Hepatocyte (in vitro differentiated cells): Measurements from ENCODE around the gene GTSE1.

ENCODE experiments used
- EZH2 ChIP-seq: fragments of 200-600 bp; sonication (generic); IDR thresholded peaks from 2 replicates; pipeline ENCODE4 v1.6.1; 2016; ENCODE audit warnings: antibody characterized with exemption, mild to moderate bottlenecking, borderline replicate concordance
- EZH2phosphoT487 ChIP-seq: fragments of 200-600 bp; sonication (generic); IDR thresholded peaks from one replicate; pipeline ENCODE4 v1.6.1; 2018; ENCODE audit warnings: antibody characterized with exemption, mild to moderate bottlenecking, low read depth, moderate library complexity; ENCODE audit not compliant: unreplicated experiment, severe bottlenecking
- TF ChIP-seq, protein P1 (sequence below): fragments of 200-600 bp; sonication (generic); IDR thresholded peaks from 2 replicates; pipeline ENCODE4 v1.5.1; 2016; ENCODE audit warnings: antibody characterized with exemption, mild to moderate bottlenecking; ENCODE audit not compliant: poor library complexity

DNA sequence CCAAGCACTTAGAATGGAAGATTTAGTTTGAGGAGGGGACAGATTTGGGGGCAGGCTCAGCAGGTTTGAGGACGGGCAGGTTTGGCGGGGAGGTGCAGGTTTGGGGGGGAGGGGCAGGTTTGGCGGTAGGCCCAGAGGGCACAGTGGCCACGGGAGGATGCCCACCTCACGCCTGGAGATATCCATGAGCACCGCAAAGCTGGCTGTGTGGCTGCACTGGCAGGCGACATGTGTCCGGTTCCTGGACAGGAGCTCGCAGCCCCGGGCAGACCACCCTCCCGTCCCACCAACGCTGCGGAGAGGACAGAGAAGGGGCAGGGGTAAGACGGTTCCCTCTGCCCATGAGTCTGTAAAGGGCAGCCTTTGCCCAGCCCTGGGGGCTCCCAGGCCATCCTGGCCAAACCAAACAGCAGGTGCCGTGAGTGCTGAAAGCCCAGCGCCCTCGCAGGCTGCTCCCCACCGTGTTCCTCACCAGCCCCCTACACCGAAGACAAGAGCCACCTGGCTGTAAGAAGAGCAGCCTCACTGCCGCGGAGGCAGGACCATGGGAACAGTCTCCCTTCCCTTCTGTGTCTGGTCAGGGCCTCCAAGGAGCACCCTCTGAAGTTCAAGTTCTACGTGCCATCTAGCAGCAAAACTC, 81.9 kb downstream of the GTSE1 start:
- TF ChIP-seq, protein P1, sequence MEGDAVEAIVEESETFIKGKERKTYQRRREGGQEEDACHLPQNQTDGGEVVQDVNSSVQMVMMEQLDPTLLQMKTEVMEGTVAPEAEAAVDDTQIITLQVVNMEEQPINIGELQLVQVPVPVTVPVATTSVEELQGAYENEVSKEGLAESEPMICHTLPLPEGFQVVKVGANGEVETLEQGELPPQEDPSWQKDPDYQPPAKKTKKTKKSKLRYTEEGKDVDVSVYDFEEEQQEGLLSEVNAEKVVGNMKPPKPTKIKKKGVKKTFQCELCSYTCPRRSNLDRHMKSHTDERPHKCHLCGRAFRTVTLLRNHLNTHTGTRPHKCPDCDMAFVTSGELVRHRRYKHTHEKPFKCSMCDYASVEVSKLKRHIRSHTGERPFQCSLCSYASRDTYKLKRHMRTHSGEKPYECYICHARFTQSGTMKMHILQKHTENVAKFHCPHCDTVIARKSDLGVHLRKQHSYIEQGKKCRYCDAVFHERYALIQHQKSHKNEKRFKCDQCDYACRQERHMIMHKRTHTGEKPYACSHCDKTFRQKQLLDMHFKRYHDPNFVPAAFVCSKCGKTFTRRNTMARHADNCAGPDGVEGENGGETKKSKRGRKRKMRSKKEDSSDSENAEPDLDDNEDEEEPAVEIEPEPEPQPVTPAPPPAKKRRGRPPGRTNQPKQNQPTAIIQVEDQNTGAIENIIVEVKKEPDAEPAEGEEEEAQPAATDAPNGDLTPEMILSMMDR: no peak
- TF ChIP-seq EZH2phosphoT487 (no peak), EZH2 (no peak)
